ENCODE measurements around the gene WLS. TPM values are rescaled to one million over a fixed set of nuclear protein-coding genes. Genes with fewer than 3 reads are reported as not detected.

The WLS gene
- total RNA-seq, 2 experiments from 2014 or later: 0.22 to 0.52 TPM

GRCh38 chr1:68085752-68086151 lies 146.6 kb downstream of the WLS start:
- POLR2A ChIA-PET: no interaction called here
- Mint-ChIP-seq H3K27ac (no peak overlapping the region), H3K9me3 (peaks cover 5% of the 10 kb centered on the region), H3K27me3 (peaks cover 12% of the 10 kb centered on the region), H3K4me1 (ENCODE audit: low read depth) (no peaks in the 10 kb centered on the region), H3K36me3 (ENCODE audit: low read depth) (no peaks in the 10 kb centered on the region), H3K4me3 (no peak overlapping the region)
- DNase-seq: no peak
- Histone ChIP-seq H3K27ac (ENCODE audit: low read depth in 1 of 2, low read length in 2 of 2) (no peak overlapping the region), H3K4me3 (ENCODE audit: low read length) (no peak overlapping the region), H3K36me3 (ENCODE audit: insufficient read depth, low read length) (no peaks in the 10 kb centered on the region), H3K9me3 (ENCODE audit: control insufficient read depth in 1 of 2, insufficient read depth in 1 of 2, low read length in 2 of 2) (no peaks in the 10 kb centered on the region), H3K27me3 (ENCODE audit: control insufficient read depth in 1 of 2, insufficient read depth in 2 of 2, low read length in 2 of 2) (no peaks in the 10 kb centered on the region), H3K4me1 (ENCODE audit: insufficient read depth, low read length) (no peaks in the 10 kb centered on the region)
- intact Hi-C loops (cut with DNase I, micrococcal nuclease): no loop called here
- no peak for ATAC-seq (ENCODE audit: poor library complexity)
- CTCF ChIA-PET: no interaction called here
- TF ChIP-seq CTCF (IDR thresholded peaks at IDR 0.05): no peak

- H3K27me3 ChIP-seq (ENCODE audit: control insufficient read depth in 1 of 2, insufficient read depth in 2 of 2, low read length in 2 of 2): peaks cover 0 to 2% of the 10 kb centered on the region in 2 experiments
- CTCF ChIA-PET: interaction anchor here (1.1 kb wide), 1 partner anchor 33 kb away, joined by 3 read pairs; no protein-coding TSS in a partner anchor
- TF ChIP-seq CTCF (IDR thresholded peaks at IDR 0.05): no peak
- no peak overlapping the region for H3K27ac ChIP-seq (ENCODE audit: low read depth in 1 of 2, low read length in 2 of 2)
- intact Hi-C loops (cut with DNase I, micrococcal nuclease): no loop called here
- peaks cover 12% of the 10 kb centered on the region for H3K27me3 Mint-ChIP-seq
- no peaks in the 10 kb centered on the region for H3K36me3 Mint-ChIP-seq (ENCODE audit: low read depth)
- H3K9me3 ChIP-seq (ENCODE audit: control insufficient read depth in 1 of 2, insufficient read depth in 1 of 2, low read length in 2 of 2): no peaks in the 10 kb centered on the region
- no peaks in the 10 kb centered on the region for H3K4me1 Mint-ChIP-seq (ENCODE audit: low read depth)
- H3K27ac Mint-ChIP-seq: no peak overlapping the region
- ATAC-seq (ENCODE audit: poor library complexity) (no peak), DNase-seq (no peak)
- H3K36me3 ChIP-seq (ENCODE audit: insufficient read depth, low read length): no peaks in the 10 kb centered on the region
- POLR2A ChIA-PET: no interaction called here
- H3K4me1 ChIP-seq (ENCODE audit: insufficient read depth, low read length): no peaks in the 10 kb centered on the region
- no peak overlapping the region for H3K4me3 ChIP-seq (ENCODE audit: low read length)
- no peak overlapping the region for H3K4me3 Mint-ChIP-seq
- peaks cover 7% of the 10 kb centered on the region for H3K9me3 Mint-ChIP-seq
Measured at GRCh38 chr1:68083686-68084085, 148.6 kb downstream of the WLS start.

- Histone ChIP-seq H3K4me1 (ENCODE audit: insufficient read depth, low read length) (no peaks in the 10 kb centered on the region), H3K36me3 (ENCODE audit: insufficient read depth, low read length) (no peaks in the 10 kb centered on the region), H3K27ac (ENCODE audit: low read depth in 1 of 2, low read length in 2 of 2) (no peak overlapping the region), H3K9me3 (ENCODE audit: control insufficient read depth in 1 of 2, insufficient read depth in 1 of 2, low read length in 2 of 2) (peaks cover 0 to 4% of the 10 kb centered on the region in 2 experiments), H3K27me3 (ENCODE audit: control insufficient read depth in 1 of 2, insufficient read depth in 2 of 2, low read length in 2 of 2) (peaks cover 0 to 2% of the 10 kb centered on the region in 2 experiments), H3K4me3 (ENCODE audit: low read length) (no peak overlapping the region)
- no peak for DNase-seq
- no peak for ATAC-seq (ENCODE audit: poor library complexity)
- no peak overlapping the region for H3K4me3 Mint-ChIP-seq
- peaks cover 12% of the 10 kb centered on the region for H3K27me3 Mint-ChIP-seq
- TF ChIP-seq CTCF (IDR thresholded peaks at IDR 0.05): no peak
- H3K9me3 Mint-ChIP-seq: peaks cover 7% of the 10 kb centered on the region
- CTCF ChIA-PET: no interaction called here
- intact Hi-C loops (cut with DNase I, micrococcal nuclease): no loop called here
- POLR2A ChIA-PET: no interaction called here
- no peaks in the 10 kb centered on the region for H3K36me3 Mint-ChIP-seq (ENCODE audit: low read depth)
- H3K27ac Mint-ChIP-seq: no peak overlapping the region
- no peaks in the 10 kb centered on the region for H3K4me1 Mint-ChIP-seq (ENCODE audit: low read depth)
Measured at GRCh38 chr1:68081775-68082283, 150.5 kb downstream of the WLS start.

All from CD4-positive, alpha-beta T cell (primary cell).